Epithelial cell of proximal tubule (primary cell): ENCODE measurements around the gene PTPRN2. TPM values are rescaled to one million over a fixed set of nuclear protein-coding genes. Genes with fewer than 3 reads are reported as not detected.

ENCODE experiments used
- DNase-seq: peaks from one replicate; pipeline ENCODE4 v3.0.0-alpha.2; 2011; ENCODE audit warnings: low read depth
- H3K4me3 ChIP-seq: 2 replicates; pipeline ENCODE4 v1.5.1; 2011; ENCODE audit warnings: low read depth, mild to moderate bottlenecking, low read length
- total RNA-seq: library from RNA; depleted of rRNA; stranded (reverse); fragments of >200 nt; gene quantifications from 2 replicates; pipeline ENCODE4 v1.2.3, GENCODE V29; 2015
- TF ChIP-seq, protein P1 (sequence below): conservative IDR thresholded peaks from 2 replicates; pipeline ENCODE4 v1.5.1; 2012; ENCODE audit warnings: low read depth, mild to moderate bottlenecking, low read length

The PTPRN2 gene
- total RNA-seq, 1 donor from 2014 or later = 2.8 TPM

DNA sequence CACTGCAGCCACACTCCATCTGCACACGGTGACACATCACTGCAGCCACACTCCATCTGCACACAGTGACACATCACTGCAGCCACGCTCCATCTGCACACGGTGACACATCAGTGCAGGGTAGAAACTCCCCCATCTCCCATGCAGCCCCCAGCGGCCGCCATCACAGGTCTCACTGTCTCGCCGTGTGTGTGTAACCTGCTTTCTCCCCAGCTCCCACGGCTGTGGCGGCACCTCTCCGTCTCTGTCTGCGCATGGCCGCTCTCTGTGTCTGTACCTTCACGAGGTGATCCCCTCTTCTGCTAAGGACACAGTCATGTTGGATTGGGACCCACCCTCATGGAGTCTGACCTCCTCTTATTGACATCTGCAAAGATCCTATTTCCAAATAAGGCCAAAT lies 527.4 kb downstream of the PTPRN2 start:
- no peak overlapping the region for H3K4me3 ChIP-seq
- TF ChIP-seq, protein P1, sequence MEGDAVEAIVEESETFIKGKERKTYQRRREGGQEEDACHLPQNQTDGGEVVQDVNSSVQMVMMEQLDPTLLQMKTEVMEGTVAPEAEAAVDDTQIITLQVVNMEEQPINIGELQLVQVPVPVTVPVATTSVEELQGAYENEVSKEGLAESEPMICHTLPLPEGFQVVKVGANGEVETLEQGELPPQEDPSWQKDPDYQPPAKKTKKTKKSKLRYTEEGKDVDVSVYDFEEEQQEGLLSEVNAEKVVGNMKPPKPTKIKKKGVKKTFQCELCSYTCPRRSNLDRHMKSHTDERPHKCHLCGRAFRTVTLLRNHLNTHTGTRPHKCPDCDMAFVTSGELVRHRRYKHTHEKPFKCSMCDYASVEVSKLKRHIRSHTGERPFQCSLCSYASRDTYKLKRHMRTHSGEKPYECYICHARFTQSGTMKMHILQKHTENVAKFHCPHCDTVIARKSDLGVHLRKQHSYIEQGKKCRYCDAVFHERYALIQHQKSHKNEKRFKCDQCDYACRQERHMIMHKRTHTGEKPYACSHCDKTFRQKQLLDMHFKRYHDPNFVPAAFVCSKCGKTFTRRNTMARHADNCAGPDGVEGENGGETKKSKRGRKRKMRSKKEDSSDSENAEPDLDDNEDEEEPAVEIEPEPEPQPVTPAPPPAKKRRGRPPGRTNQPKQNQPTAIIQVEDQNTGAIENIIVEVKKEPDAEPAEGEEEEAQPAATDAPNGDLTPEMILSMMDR = no peak
- no peak for DNase-seq

DNA sequence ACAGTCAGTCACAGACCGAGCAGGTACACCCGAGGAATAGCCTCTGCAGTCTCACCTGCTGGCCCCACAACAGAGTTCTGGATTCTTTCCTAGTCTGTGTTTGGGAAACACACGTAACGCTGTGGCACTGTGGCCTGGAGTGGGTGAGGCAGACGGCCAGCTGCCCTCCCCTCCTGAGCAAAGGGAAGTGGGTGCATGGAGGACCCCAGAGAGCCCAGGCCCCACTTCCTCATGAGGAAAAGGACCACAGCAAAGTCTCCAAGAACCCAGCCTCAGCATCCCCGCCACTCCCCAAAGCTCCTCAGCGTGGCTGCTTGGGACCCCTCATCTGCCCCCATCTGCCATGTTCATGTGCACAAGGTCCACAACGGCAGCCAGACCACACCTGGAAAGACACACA lies 530.2 kb downstream of the PTPRN2 start:
- TF ChIP-seq, protein P1 = no peak
- DNase-seq = no peak
- H3K4me3 ChIP-seq = no peak overlapping the region

DNA sequence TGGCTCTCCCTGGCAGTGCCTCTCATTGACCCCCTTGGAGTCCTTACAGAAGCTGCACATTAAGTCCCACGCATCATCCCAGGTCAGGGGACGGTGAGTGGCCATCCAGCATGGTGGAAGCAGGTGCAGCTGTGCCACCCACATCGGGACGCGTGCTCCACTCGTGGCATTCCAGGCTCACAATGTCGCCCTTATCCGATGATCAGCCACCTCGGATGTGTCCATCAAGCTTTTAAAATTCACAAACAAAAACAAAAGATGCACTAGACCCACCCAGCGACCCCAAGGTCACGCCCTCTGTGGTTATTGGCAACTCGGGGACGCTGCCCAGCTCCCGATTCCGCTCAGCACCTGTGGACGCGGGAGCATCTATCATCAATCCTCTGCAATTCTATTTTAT lies 530.9 kb downstream of the PTPRN2 start:
- H3K4me3 ChIP-seq = no peak overlapping the region
- TF ChIP-seq, protein P1 = no peak
- DNase-seq = no peak

DNA sequence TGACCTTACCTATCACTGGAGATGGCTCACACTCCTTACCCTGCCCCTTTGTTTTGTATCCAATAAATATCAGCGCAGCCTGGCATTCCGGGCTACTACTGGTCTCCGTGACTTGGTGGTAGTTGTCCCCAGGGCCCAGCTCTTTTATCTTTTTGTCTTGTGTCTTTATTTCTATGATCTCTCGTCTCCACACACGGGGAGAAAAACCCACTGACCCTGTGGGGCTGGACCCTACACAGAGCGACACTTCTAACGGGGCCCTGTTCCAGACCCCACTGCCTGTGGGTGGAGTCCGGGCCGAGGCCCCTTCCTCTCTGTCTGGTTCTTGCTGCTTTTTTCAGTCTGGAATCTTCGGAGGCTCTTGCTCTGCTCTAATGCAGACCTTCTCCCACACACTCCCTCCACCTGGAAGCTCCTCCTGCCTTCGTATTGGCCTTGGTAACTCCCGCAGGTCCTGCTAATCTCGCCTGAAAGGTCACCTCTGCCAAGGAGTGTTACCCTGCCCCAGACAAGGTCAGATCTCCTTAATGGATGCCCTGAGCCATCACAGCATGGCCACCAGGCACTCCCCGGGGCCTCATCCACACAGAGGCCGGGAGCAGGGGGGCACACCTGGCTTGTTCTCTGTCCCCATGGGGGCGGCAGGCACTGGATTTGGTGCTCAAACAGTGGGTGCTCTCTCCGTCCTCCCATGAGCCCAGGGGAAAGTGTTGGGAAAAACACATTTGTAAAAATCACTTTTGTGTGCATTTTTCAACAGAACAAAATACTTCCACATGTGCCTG lies 531.7 kb downstream of the PTPRN2 start:
- no peak overlapping the region for H3K4me3 ChIP-seq
- no peak for DNase-seq
- TF ChIP-seq, protein P1 = no peak

DNA sequence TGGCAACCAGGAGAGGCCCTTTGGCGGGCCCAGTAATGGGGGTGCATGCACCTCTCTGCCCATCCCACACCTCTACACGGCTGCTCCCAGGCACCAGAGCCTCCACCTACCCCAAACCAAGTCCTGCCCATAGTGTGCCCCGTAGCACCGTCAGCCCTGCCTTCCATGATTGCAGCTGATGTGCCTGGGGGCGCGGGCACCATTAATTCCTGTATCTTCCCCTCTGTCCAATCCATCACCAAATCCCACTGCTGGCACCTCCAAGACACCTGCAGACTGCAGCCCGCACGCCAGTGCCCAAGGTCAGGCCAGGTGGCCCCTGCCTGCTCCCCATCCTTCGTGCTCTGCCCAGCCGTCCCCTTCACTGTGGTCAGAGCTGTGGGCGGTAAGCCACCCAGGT lies 533.0 kb downstream of the PTPRN2 start:
- no peak for DNase-seq
- TF ChIP-seq, protein P1 = no peak
- H3K4me3 ChIP-seq = no peak overlapping the region

DNA sequence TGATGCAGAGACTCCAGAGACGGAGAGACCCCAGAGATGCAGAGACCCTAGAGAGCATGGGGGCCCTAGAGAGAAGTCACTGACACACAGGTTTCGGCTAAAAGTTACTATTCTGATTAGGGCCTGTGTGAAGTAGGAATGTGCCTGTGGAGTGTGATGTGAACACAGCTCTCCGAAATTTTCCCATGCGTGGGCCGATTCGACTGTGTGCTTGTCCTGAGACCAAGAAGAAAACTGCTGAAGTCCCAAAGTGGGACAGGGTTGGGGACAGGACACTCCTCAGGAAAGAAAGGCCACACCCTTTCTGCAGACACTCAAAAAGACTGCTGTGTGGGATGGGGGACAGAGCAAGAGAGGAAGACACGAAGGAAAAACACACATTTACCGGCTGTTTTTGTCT lies 533.5 kb downstream of the PTPRN2 start:
- no peak overlapping the region for H3K4me3 ChIP-seq

More for the DNA sequence above, 533.5 kb downstream of the PTPRN2 start:
- DNase-seq = no peak
- TF ChIP-seq, protein P1 = no peak
